ENCODE data around the gene ADA. TPM values are rescaled to one million over a fixed set of nuclear protein-coding genes. Genes with fewer than 3 reads are reported as not detected.

Gene ADA
- total and polyA plus RNA-seq, 3 donors from 2014 or later = 8.2 to 11.2 (median 10.0) TPM

DNA sequence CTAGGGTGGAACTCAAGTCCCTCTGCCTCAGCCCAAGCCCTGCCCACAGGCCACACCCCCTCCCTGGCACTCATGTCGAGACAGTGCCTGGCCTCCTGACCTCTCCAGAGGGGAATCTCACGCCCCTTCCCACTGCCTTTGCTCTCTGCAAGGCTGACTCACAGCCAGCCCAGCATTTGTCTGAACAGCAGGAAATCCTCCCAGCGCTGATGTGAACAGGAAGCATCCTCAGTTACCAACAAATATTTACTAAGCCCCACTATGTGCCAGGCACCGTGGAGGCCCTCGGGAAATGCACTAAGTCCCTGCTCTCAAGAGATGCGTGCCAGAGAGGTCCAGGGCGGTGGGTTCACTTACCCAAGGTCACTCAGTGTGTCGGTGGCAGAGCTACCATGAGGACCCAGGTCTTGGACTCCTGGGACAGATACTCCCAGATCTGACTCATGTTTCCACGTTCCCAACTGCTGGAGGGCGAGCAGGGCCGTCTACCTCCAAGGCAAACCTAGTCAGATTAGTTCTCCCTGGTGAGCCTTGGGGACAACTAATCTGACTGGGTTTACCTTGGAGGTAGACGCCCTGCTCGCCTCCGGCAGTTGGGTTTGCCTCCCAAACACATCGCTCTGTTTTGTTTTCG, 7.8 kb downstream of the ADA start:
- intact Hi-C loops (cut with DNase I; ENCODE audit: low total_unique reads) = no loop called here
- Histone ChIP-seq H3K4me1 (peaks cover 12% of the 10 kb centered on the region), H3K36me3 (ENCODE audit: low read depth, missing control alignments) (no peaks in the 10 kb centered on the region), H3K27me3 (no peaks in the 10 kb centered on the region), H3K27ac (no peak overlapping the region), H3K4me3 (no peak overlapping the region), H3K9me3 (no peaks in the 10 kb centered on the region)
- TF ChIP-seq POLR2A (IDR thresholded peaks at IDR 0.05) = no peak
- TF ChIP-seq, protein P1, sequence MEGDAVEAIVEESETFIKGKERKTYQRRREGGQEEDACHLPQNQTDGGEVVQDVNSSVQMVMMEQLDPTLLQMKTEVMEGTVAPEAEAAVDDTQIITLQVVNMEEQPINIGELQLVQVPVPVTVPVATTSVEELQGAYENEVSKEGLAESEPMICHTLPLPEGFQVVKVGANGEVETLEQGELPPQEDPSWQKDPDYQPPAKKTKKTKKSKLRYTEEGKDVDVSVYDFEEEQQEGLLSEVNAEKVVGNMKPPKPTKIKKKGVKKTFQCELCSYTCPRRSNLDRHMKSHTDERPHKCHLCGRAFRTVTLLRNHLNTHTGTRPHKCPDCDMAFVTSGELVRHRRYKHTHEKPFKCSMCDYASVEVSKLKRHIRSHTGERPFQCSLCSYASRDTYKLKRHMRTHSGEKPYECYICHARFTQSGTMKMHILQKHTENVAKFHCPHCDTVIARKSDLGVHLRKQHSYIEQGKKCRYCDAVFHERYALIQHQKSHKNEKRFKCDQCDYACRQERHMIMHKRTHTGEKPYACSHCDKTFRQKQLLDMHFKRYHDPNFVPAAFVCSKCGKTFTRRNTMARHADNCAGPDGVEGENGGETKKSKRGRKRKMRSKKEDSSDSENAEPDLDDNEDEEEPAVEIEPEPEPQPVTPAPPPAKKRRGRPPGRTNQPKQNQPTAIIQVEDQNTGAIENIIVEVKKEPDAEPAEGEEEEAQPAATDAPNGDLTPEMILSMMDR (IDR thresholded peaks at IDR 0.05) = no peak
- no peak for DNase-seq
- WGBS, 2 donors = 55 to 75% methylated on average over 12 to 16 of the region's 16 CpGs

DNA sequence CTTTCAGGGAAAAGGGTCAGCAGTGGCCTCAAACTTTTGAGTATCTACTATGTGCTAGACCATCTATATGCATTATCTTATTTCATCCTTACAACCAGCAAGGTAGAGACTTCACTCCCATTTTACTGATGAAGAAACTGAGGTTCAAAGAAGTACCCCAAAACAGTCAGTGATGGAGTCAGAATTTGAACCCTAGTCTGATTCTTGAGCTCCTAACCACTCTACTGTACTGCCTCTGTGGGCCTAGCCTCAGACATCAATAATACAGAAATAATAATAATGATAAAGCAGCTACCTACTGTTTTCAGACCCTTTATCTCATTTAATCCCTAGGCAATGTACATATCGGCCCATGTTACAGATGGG, 8.4 kb downstream of the ADA start:
- Histone ChIP-seq H3K27me3 (no peaks in the 10 kb centered on the region), H3K4me3 (no peak overlapping the region), H3K4me1 (peaks cover 12% of the 10 kb centered on the region), H3K9me3 (no peaks in the 10 kb centered on the region), H3K27ac (peak overlapping the region in 1 of 2 donors; percentile 56), H3K36me3 (ENCODE audit: low read depth, missing control alignments) (no peaks in the 10 kb centered on the region)
- intact Hi-C loops (cut with DNase I; ENCODE audit: low total_unique reads) = no loop called here
- whole genome bisulfite sequencing, 2 donors = 50 to 60% methylated on average over 1 of the region's 1 CpG
- DNase-seq = no peak
- TF ChIP-seq, protein P1 (IDR thresholded peaks at IDR 0.05) = no peak

DNA sequence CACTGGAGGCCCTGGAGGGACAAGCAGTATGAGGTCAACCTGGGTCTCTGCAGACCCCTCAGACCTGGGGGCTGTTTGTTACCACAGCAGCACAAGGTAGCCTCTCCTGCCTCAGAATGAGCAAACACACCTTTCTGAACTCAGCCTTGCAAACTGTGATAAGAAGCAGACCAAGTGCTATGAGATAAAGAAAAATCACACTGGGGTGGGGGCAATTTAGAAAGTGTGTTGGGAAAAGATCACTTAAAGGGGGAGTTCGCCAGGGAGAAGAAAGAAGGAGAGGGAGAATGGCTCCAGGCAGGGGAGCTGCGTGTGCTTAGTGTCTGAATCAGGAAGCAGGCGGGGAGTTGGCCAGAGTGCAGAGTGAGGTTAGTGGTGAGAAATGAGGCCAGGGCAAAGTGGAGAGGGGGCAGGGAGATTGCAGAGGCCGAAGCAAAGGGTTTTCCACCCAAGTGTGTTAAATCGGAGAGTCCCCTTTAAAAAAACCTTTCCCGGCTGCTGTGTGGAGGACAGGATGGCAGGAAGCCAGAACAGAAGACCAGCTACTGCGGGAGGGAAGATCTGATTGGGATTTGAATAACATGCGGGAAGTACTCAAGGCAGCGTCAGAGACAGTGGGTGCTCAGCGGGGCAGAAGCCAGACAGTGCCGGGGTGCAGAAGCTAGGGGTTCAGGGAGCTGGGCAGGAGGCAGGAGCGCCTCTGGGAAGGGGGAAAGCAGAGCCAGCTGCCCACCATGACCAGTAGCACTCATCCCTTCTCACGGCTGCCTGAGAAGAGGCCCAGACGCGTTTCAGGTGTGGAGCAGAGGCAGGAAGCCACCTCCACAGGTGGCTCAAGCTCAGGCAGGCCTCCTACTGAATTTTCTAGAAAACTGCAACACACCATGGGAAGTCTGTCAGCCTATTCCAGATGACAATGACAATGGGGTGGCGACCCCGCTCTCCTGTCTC, 9.0 kb downstream of the ADA start:
- no peak overlapping the region for H3K4me3 ChIP-seq
- peaks cover 12% of the 10 kb centered on the region for H3K4me1 ChIP-seq
- H3K27ac ChIP-seq = peak overlapping the region in 1 of 2 donors; percentile 56
- TF ChIP-seq, protein P1 (IDR thresholded peaks at IDR 0.05) = no peak
- no peak for TF ChIP-seq POLR2A (IDR thresholded peaks at IDR 0.05)
- H3K36me3 ChIP-seq (ENCODE audit: low read depth, missing control alignments) = no peaks in the 10 kb centered on the region
- 39 to 40% methylated on average over 16 to 17 of the region's 17 CpGs for WGBS, 2 donors
- DNase-seq = peak; percentile 73
- H3K27me3 ChIP-seq = no peaks in the 10 kb centered on the region
- H3K9me3 ChIP-seq = no peaks in the 10 kb centered on the region
- intact Hi-C loops (cut with DNase I; ENCODE audit: low total_unique reads) = no loop called here

DNA sequence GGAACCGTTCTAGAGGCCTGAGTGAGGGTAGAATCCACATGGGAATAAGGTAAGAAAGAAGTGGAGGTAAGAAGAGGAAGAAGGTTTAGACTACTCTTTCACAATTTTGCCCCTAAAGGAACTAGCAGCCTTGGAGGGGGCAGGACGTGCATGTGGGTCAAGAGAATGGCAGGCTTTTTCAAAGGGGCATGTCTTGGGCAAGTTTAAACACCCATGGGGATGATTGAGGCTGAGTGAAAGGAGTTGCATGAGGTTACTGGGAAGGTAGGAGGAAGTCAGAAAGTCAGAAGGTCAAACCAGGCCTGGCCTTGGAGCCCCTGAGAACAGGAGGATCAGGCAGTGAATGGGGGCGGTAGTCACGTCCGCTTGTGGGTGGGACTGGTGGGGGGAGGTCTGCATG, 10.2 kb downstream of the ADA start:
- H3K27me3 ChIP-seq = no peaks in the 10 kb centered on the region
- no peak for DNase-seq
- intact Hi-C loops (cut with DNase I; ENCODE audit: low total_unique reads) = no loop called here
- H3K27ac ChIP-seq = no peak overlapping the region
- peaks cover 12% of the 10 kb centered on the region for H3K4me1 ChIP-seq
- H3K9me3 ChIP-seq = no peaks in the 10 kb centered on the region
- no peaks in the 10 kb centered on the region for H3K36me3 ChIP-seq (ENCODE audit: low read depth, missing control alignments)
- no peak overlapping the region for H3K4me3 ChIP-seq
- WGBS, 2 donors = 85 to 91% methylated on average over 5 of the region's 5 CpGs
- no peak for TF ChIP-seq POLR2A (IDR thresholded peaks at IDR 0.05)
- TF ChIP-seq, protein P1 (IDR thresholded peaks at IDR 0.05) = no peak

Data from testis (tissue), 3 donors.